Measurements from ENCODE around the gene SLC5A9. TPM values are rescaled to one million over a fixed set of nuclear protein-coding genes. Genes with fewer than 3 reads are reported as not detected.

The SLC5A9 gene
- total RNA-seq, 1 experiment from 2014 or later = not detected

- Histone ChIP-seq H4K20me1 (ENCODE audit: insufficient read depth) (no peaks in the 10 kb centered on the region), H3K9ac (ENCODE audit: low read length) (no peak overlapping the region), H3K9me3 (ENCODE audit: control insufficient read depth in 1 of 2, insufficient read depth in 1 of 2, low read depth in 1 of 2, low read length in 2 of 2) (no peaks in the 10 kb centered on the region), H3K79me2 (ENCODE audit: insufficient read depth, low read length) (no peaks in the 10 kb centered on the region), H3K4me2 (ENCODE audit: low read length) (no peak overlapping the region), H3K4me1 (ENCODE audit: control insufficient read depth in 1 of 2, insufficient read depth in 2 of 2, low read length in 2 of 2) (no peaks in the 10 kb centered on the region), H3K27me3 (ENCODE audit: insufficient read depth, low read length) (peaks cover 7% of the 10 kb centered on the region; the same call in 1 of the 2 replicates), H3K9me2 (ENCODE audit: insufficient read depth) (no peaks in the 10 kb centered on the region), H3K4me3 (replicated peaks in 1 of 2; ENCODE audit: low read depth in 1 of 2, low read length in 2 of 2) (no peak overlapping the region), H3K27ac (ENCODE audit: low read depth, low read length) (no peak overlapping the region), H3K36me3 (ENCODE audit: control insufficient read depth in 1 of 2, insufficient read depth in 2 of 2, low read length in 2 of 2) (no peaks in the 10 kb centered on the region), H2AFZ (ENCODE audit: low read depth, low read length, poor library complexity, severe bottlenecking) (no peak overlapping the region)
- no peak for DNase-seq (ENCODE audit: low read depth, low spot score)
- ChIA-PET RAD21 (ENCODE audit: low non-redundant PET in 1 of 2, low total read pairs in 2 of 2, uncharacterized antibody in 2 of 2, unreplicated experiment in 2 of 2) (no interaction called here), POLR2A (no interaction called here), CTCF (no interaction called here)
- intact Hi-C loops (cut with micrococcal nuclease) = no loop called here
- ATAC-seq = no peak
- BruUV-seq (replicated peaks) = no TSS peak
- TF ChIP-seq ELF1 (IDR thresholded peaks at IDR 0.05; ENCODE audit: borderline replicate concordance, low read depth) (no peak), JUND (IDR thresholded peaks at IDR 0.05) (no peak), RAD21 (IDR thresholded peaks at IDR 0.05; ENCODE audit: low read depth) (no peak), FOSL1 (IDR thresholded peaks at IDR 0.05; ENCODE audit: low read depth) (no peak), EZH2 (IDR thresholded peaks at IDR 0.05) (no peak)
These were observed 7.7 kb downstream of the SLC5A9 start for GRCh38 chr1:48230236-48230635.

DNA sequence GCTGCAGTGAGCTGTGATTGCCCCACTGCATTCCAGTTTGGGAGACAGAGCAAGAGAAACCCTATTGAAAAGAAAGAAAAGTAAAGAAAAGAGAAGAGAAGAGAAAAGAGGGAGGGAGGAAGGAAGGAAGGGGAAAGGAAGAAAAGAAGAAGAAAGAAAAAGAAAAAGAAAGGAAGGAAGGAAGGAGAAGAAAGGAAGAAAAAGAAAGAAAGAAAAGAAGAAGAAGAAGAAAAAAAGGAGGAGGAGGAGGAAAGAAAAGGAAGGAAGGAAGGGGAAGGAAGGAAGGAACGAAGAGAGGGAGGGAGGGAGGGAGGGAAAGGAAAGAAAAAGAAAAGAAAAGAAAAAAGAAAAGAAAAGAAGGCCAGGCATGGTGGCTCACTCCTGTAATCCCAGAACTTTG lies 10.2 kb downstream of the SLC5A9 start:
- POLR2A ChIA-PET = no interaction called here
- H3K9me2 ChIP-seq (ENCODE audit: insufficient read depth) = no peaks in the 10 kb centered on the region
- H2AFZ ChIP-seq (ENCODE audit: low read depth, low read length, poor library complexity, severe bottlenecking) = no peak overlapping the region
- H3K27ac ChIP-seq (ENCODE audit: low read depth, low read length) = no peak overlapping the region
- RAD21 ChIA-PET (ENCODE audit: low non-redundant PET in 1 of 2, low total read pairs in 2 of 2, uncharacterized antibody in 2 of 2, unreplicated experiment in 2 of 2) = no interaction called here
- H3K27me3 ChIP-seq (ENCODE audit: insufficient read depth, low read length) = peaks cover 7% of the 10 kb centered on the region; the same call in 1 of the 2 replicates
- H3K4me2 ChIP-seq (ENCODE audit: low read length) = no peak overlapping the region
- no peak for DNase-seq (ENCODE audit: low read depth, low spot score)
- no peaks in the 10 kb centered on the region for H4K20me1 ChIP-seq (ENCODE audit: insufficient read depth)
- no peak for ATAC-seq
- H3K79me2 ChIP-seq (ENCODE audit: insufficient read depth, low read length) = no peaks in the 10 kb centered on the region
- no peaks in the 10 kb centered on the region for H3K36me3 ChIP-seq (ENCODE audit: control insufficient read depth in 1 of 2, insufficient read depth in 2 of 2, low read length in 2 of 2)
- no peak overlapping the region for H3K4me3 ChIP-seq (replicated peaks in 1 of 2; ENCODE audit: low read depth in 1 of 2, low read length in 2 of 2)
- CTCF ChIA-PET = no interaction called here
- no TSS peak for BruUV-seq (replicated peaks)
- intact Hi-C loops (cut with micrococcal nuclease) = no loop called here
- no peak overlapping the region for H3K9ac ChIP-seq (ENCODE audit: low read length)
- no peaks in the 10 kb centered on the region for H3K4me1 ChIP-seq (ENCODE audit: control insufficient read depth in 1 of 2, insufficient read depth in 2 of 2, low read length in 2 of 2)
- no peaks in the 10 kb centered on the region for H3K9me3 ChIP-seq (ENCODE audit: control insufficient read depth in 1 of 2, insufficient read depth in 1 of 2, low read depth in 1 of 2, low read length in 2 of 2)
- TF ChIP-seq ZNF274 (IDR thresholded peaks at IDR 0.05; ENCODE audit: low read depth, low read length) = no peak
- no peak for TF ChIP-seq ZFX (IDR thresholded peaks at IDR 0.05)
- TF ChIP-seq RAD21 (IDR thresholded peaks at IDR 0.05; ENCODE audit: low read depth) = no peak
- TF ChIP-seq JUND (IDR thresholded peaks at IDR 0.05) = no peak
- TF ChIP-seq TCF7L2 (IDR thresholded peaks at IDR 0.05; ENCODE audit: borderline replicate concordance, extremely low read depth, insufficient read depth, insufficient read length) = no peak
- TF ChIP-seq SIN3A (IDR thresholded peaks at IDR 0.05; ENCODE audit: low read depth) = no peak
- TF ChIP-seq, protein P1, sequence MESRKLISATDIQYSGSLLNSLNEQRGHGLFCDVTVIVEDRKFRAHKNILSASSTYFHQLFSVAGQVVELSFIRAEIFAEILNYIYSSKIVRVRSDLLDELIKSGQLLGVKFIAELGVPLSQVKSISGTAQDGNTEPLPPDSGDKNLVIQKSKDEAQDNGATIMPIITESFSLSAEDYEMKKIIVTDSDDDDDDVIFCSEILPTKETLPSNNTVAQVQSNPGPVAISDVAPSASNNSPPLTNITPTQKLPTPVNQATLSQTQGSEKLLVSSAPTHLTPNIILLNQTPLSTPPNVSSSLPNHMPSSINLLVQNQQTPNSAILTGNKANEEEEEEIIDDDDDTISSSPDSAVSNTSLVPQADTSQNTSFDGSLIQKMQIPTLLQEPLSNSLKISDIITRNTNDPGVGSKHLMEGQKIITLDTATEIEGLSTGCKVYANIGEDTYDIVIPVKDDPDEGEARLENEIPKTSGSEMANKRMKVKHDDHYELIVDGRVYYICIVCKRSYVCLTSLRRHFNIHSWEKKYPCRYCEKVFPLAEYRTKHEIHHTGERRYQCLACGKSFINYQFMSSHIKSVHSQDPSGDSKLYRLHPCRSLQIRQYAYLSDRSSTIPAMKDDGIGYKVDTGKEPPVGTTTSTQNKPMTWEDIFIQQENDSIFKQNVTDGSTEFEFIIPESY (IDR thresholded peaks at IDR 0.05; ENCODE audit: extremely low read depth, insufficient replicate concordance, low read length) = no peak
- TF ChIP-seq CEBPB (IDR thresholded peaks at IDR 0.05; ENCODE audit: low read depth) = no peak
- no peak for TF ChIP-seq SRF (IDR thresholded peaks at IDR 0.05; ENCODE audit: low read depth)
- no peak for TF ChIP-seq EZH2phosphoT487 (IDR thresholded peaks at IDR 0.05; ENCODE audit: borderline replicate concordance)
- TF ChIP-seq SP1 (IDR thresholded peaks at IDR 0.05; ENCODE audit: low read depth) = no peak
- TF ChIP-seq ATF3 (IDR thresholded peaks at IDR 0.05) = no peak
- no peak for TF ChIP-seq POLR2A (IDR thresholded peaks at IDR 0.05; ENCODE audit: borderline replicate concordance, extremely low read depth, insufficient read depth, insufficient read length)
- TF ChIP-seq YY1 (IDR thresholded peaks at IDR 0.05; ENCODE audit: extremely low read depth, insufficient replicate concordance, low read depth, low read length) = no peak
- no peak for TF ChIP-seq MAX (IDR thresholded peaks at IDR 0.05)
- no peak for TF ChIP-seq POLR2AphosphoS5 (IDR thresholded peaks at IDR 0.05; ENCODE audit: low read depth, low read length)
- no peak for TF ChIP-seq CBX3 (IDR thresholded peaks at IDR 0.05; ENCODE audit: low read depth)
- TF ChIP-seq FOSL1 (IDR thresholded peaks at IDR 0.05; ENCODE audit: low read depth) = no peak

All from HCT116 (cell line).